NCI-H146 treated with DMSO at 0.1 percent for 48 hours (cell line): Measurements from ENCODE around the gene TMEM208.

Experiments used
- DNase-seq: peaks from one replicate; lab custom pipeline; 2025; ENCODE audit not compliant: unreplicated experiment; lab: John Stamatoyannopoulos, UW

TMEM208 gene

DNA sequence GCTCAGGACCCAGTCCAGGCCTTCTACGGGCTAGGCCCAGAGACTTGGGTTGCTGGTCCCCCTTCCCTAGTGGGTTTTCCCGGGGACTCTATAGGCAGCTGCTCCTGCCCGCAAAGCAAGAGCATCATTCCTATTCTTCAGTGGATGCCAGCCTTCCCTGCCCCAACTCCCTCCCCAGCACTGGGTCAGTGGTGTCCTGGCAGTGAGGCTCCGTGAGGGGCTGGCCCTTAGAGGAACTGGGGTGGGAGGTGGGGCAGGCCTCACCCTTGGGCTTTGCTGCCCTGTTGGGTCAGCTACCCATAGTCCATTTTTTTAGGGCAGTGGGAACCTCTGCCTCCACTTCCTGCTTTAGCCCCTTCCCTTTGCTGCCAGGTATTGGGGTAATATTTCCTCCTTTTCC, 44.5 kb downstream of the TMEM208 start:
- DNase-seq, result no peak

DNA sequence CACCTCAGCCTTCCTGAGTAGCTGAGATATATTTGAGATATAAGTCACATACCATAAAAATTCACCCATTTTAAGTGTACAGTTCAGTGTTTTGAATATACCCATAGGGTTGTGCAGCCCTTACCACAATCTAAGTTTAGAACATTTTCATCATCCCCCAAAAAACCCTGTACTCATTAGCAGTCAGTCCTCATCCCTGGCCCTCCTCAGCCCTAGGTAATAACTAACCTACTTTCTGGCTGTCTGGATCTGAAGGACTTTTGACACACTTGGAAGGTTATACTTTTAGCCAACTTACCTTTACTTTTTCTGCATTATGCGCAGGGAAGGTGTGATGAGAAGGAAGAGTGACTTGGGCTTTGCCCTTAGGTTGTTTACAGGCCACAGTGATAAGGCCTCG, 48.4 kb downstream of the TMEM208 start:
- no peak for DNase-seq

DNA sequence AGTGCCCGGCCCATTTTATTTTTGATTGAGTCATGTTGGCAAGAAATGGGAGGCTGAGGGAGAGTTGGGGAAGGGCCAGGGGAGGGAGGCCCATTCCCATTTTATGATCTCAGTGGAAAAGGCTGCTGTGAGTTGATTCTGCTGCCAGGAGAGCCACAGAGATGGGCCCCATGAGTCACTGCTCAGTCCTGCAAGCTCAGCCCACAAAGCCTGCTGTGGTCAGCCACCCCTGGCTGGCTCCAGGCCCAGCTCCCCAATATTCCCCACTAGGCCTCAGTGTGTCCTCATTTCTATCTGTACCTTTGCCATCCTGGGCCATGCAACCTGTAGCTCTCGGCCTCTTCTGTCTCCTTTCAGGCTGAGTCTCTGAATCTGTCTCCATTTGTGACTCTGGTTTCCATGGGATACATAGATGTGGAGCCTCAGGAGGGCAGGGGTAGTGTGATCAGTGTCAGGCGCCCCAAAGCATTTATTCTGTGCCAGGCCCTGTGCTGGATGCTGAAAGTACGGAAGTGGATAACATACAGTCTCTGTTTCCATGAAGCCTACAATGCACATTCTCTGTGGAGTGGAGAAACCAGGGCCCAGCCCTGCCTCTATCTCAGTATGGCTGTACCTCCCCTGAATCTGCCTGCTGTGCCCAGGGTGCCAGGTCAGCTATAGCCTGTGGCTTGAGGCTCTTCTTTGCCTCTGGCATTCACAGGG, 50.5 kb downstream of the TMEM208 start:
- no peak for DNase-seq

DNA sequence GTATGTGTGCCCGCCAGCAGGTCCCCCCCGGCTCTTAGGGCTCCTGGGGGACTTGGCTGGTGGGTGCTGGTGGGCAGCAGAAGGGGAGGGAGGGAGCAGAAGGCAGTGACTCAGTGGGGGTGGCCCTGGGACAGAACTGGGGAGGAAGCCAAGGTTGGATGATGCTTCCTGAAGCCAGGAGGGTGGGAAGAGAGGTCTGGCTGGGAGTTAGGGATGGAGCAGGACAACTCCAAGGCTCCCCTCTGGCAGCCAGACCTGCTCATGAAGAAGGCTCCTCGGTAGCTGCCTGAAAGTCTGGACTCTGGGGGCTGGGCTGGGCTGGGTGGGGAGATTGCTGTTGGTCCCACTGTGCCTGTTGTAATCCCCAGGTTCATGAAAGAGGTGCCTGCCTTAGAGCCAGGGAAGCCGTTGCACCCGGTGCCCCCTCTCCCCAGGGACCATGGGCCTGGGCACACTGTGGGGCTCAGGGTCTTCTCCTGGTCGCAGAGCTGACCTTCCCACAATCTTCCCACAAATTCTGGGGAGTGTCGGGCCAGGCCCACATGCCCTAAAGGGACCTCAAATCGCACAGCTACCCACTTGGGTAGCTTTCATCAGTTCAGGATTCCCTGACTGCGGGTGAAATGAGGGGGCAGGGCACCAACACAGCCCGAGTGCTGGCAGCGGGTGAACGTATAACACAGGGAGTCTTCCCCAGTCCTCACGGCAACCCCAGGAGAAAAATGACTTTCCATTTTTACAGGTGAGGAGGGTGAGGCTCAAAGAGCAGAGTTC, 51.3 kb downstream of the TMEM208 start:
- no peak for DNase-seq
